Neural progenitor cell (in vitro differentiated cells): Measurements from ENCODE around the gene PWWP2B. TPM values are rescaled to one million over a fixed set of nuclear protein-coding genes. Genes with fewer than 3 reads are reported as not detected.

Source experiments
- DNase-seq: peaks from one replicate; pipeline ENCODE4 v3.0.0-alpha.2; 2016; ENCODE audit warnings: low spot score
- H2AFZ ChIP-seq: fragments of 200-600 bp; sonication (generic); replicated peaks from 2 replicates; pipeline ENCODE4 v1.6.1; 2016; ENCODE audit warnings: antibody characterized with exemption
- H3F3A ChIP-seq: fragments of 200-600 bp; sonication (generic); 2 replicates; pipeline ENCODE4 v1.6.1; 2016; ENCODE audit warnings: antibody characterized with exemption, low read depth
- H3K27ac ChIP-seq: fragments of 200-600 bp; sonication (generic); 2 replicates; pipeline ENCODE4 v1.5.1; 2016; ENCODE audit warnings: mild to moderate bottlenecking
- H3K27me3 ChIP-seq: fragments of 200-600 bp; sonication (generic); 2 replicates; pipeline ENCODE4 v1.6.1; 2016; ENCODE audit warnings: mild to moderate bottlenecking, moderate library complexity
- H3K36me3 ChIP-seq: fragments of 200-600 bp; sonication (generic); 2 replicates; pipeline ENCODE4 v1.5.1; 2016
- H3K4me1 ChIP-seq: fragments of 200-600 bp; sonication (generic); 2 replicates; pipeline ENCODE4 v1.6.1; 2016; ENCODE audit warnings: mixed run types
- H3K4me2 ChIP-seq: fragments of 200-600 bp; sonication (generic); 2 replicates; pipeline ENCODE4 v1.6.1; 2016
- H3K4me3 ChIP-seq: fragments of 200-600 bp; sonication (generic); 2 replicates; pipeline ENCODE4 v1.5.1; 2016
- H3K79me2 ChIP-seq: fragments of 200-600 bp; sonication (generic); 2 replicates; pipeline ENCODE4 v1.6.1; 2016; ENCODE audit warnings: low read depth
- H3K9ac ChIP-seq: fragments of 200-600 bp; sonication (generic); 2 replicates; pipeline ENCODE4 v1.6.1; 2016
- H3K9me3 ChIP-seq: fragments of 200-600 bp; sonication (generic); 2 replicates; pipeline ENCODE4 v1.5.1; 2016; ENCODE audit warnings: low read depth
- H4K20me1 ChIP-seq: fragments of 200-600 bp; sonication (generic); 2 replicates; pipeline ENCODE4 v1.6.1; 2016; ENCODE audit warnings: low read depth
- H3K27ac Mint-ChIP-seq: 3 replicates; pipeline ENCODE4 v1.8.0; 2021; ENCODE audit warnings: mixed read lengths
- H3K27me3 Mint-ChIP-seq: 2 replicates; pipeline ENCODE4 v1.8.0; 2022; ENCODE audit warnings: low read depth, mild to moderate bottlenecking, inconsistent platforms, moderate library complexity, mixed read lengths; ENCODE audit not compliant: insufficient read depth
- H3K36me3 Mint-ChIP-seq: 3 replicates; pipeline ENCODE4 v1.8.0; 2021; ENCODE audit warnings: mixed read lengths
- H3K4me1 Mint-ChIP-seq: 3 replicates; pipeline ENCODE4 v1.8.0; 2021; ENCODE audit warnings: mixed read lengths
- H3K4me3 Mint-ChIP-seq: 3 replicates; pipeline ENCODE4 v1.8.0; 2021; ENCODE audit warnings: mild to moderate bottlenecking, moderate library complexity, mixed read lengths
- H3K9me3 Mint-ChIP-seq: 3 replicates; pipeline ENCODE4 v1.8.0; 2020; ENCODE audit warnings: mixed read lengths
- EZH2 ChIP-seq: fragments of 200-600 bp; sonication (generic); IDR thresholded peaks from 2 replicates; pipeline ENCODE4 v1.6.1; 2017; ENCODE audit warnings: antibody characterized with exemption, mild to moderate bottlenecking, moderate library complexity
- EZH2phosphoT487 ChIP-seq: fragments of 200-600 bp; sonication (generic); IDR thresholded peaks from 2 replicates; pipeline ENCODE4 v1.6.1; 2017; ENCODE audit warnings: antibody characterized with exemption
- total RNA-seq: library from RNA; depleted of rRNA; stranded (reverse); fragments of >200 nt; gene quantifications from 2 replicates; pipeline ENCODE4 v1.2.3, GENCODE V29; 2015; ENCODE audit warnings: low replicate concordance
- TF ChIP-seq, protein P1 (sequence below): fragments of 200-600 bp; sonication (generic); IDR thresholded peaks from 2 replicates; pipeline ENCODE4 v1.5.1; 2017; ENCODE audit warnings: antibody characterized with exemption, mild to moderate bottlenecking

Gene PWWP2B
- total RNA-seq, 1 donor from 2014 or later = 0.34 TPM

DNA sequence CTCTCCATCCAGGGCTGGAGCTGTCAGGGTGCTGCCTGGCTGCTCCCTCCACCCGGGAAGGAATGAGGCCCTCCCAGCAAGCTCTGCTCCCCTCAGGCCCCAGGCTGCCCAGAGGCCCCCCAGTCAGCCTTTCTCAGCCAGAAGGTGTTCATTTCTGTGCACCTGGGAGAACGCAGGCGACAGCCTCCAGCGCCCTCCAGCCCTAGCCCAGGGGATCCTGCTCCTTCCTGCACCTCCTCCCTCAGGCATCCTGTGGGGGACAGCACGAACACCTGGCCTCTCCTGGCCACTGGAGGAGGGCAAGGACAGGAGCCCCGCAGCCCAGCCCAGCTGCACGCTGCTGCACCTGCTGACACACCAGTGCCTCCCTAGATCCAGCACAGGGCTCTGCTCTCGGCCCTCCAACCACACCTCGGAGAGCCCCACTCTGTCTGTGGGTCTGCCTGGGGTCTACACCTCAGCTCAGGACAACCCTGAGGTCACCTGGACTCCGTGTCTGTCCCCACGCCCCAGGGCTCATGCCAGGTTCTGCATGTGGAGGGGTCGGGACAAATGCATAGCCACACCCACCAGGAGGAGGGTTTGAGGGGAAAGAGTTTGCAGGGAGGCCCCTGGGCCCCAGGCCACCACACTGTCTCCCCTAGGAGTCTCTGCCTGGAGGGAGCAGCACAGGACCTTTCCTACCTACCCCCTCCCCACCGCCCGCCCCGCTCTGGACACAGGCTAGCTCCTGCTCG lies 7.4 kb upstream of the PWWP2B start:
- H4K20me1 ChIP-seq = no peaks in the 10 kb centered on the region
- H3K36me3 Mint-ChIP-seq = no peaks in the 10 kb centered on the region
- no peak overlapping the region for H2AFZ ChIP-seq
- no peaks in the 10 kb centered on the region for H3K9me3 ChIP-seq
- no peak overlapping the region for H3K4me2 ChIP-seq
- H3K36me3 ChIP-seq = no peaks in the 10 kb centered on the region
- H3K4me1 ChIP-seq = peaks cover 9% of the 10 kb centered on the region
- peaks cover 23% of the 10 kb centered on the region for H3K27me3 Mint-ChIP-seq
- H3K27ac ChIP-seq = no peak overlapping the region
- no peak for DNase-seq
- H3K4me3 Mint-ChIP-seq = no peak overlapping the region
- H3K27me3 ChIP-seq = peaks cover 7% of the 10 kb centered on the region
- TF ChIP-seq, protein P1, sequence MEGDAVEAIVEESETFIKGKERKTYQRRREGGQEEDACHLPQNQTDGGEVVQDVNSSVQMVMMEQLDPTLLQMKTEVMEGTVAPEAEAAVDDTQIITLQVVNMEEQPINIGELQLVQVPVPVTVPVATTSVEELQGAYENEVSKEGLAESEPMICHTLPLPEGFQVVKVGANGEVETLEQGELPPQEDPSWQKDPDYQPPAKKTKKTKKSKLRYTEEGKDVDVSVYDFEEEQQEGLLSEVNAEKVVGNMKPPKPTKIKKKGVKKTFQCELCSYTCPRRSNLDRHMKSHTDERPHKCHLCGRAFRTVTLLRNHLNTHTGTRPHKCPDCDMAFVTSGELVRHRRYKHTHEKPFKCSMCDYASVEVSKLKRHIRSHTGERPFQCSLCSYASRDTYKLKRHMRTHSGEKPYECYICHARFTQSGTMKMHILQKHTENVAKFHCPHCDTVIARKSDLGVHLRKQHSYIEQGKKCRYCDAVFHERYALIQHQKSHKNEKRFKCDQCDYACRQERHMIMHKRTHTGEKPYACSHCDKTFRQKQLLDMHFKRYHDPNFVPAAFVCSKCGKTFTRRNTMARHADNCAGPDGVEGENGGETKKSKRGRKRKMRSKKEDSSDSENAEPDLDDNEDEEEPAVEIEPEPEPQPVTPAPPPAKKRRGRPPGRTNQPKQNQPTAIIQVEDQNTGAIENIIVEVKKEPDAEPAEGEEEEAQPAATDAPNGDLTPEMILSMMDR = no peak
- TF ChIP-seq EZH2 (no peak), EZH2phosphoT487 (no peak)
- peaks cover 4% of the 10 kb centered on the region for H3K4me1 Mint-ChIP-seq
- peaks cover 14% of the 10 kb centered on the region for H3F3A ChIP-seq
- no peak overlapping the region for H3K9ac ChIP-seq
- H3K4me3 ChIP-seq = no peak overlapping the region
- H3K79me2 ChIP-seq = no peaks in the 10 kb centered on the region
- no peak overlapping the region for H3K27ac Mint-ChIP-seq
- peaks cover 6% of the 10 kb centered on the region for H3K9me3 Mint-ChIP-seq

DNA sequence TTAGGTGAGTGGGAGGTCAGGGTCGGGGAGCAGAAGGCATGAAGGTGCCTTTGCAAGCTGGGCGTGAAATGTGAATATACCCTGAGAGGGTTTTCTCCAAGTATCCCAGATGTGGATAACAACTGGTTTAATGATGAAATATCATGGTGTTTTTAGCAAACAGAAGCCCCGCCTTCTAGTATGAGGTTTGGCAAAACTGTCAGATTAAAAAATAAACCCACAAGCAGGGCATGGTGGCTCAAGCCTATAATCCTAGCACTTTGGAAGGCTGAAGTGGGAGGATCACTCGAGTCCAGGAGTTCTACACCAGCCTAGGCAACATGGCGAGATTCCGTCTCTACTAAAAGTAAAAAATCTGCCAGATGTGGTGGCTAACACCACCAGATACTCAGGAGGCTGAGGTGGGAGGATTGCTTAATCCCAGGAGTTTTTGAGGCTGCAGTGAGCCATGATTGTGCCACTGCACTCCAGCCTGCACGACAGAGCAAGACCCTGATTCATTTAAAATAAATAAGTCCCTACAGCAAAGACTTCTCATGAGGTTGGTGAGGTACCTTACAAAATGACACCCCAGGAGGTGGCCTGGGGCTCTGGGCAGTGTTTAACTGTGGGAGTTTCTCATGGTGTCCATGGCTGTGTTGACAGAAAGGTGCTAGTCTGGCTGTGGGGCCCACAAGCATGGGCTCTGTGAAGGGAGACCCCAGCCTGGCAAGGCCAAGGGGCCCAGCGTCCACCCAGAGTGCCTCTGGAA lies 6.7 kb upstream of the PWWP2B start:
- Mint-ChIP-seq H3K4me1 (peaks cover 4% of the 10 kb centered on the region), H3K9me3 (peaks cover 6% of the 10 kb centered on the region), H3K27ac (no peak overlapping the region), H3K36me3 (no peaks in the 10 kb centered on the region), H3K27me3 (peaks cover 24% of the 10 kb centered on the region), H3K4me3 (no peak overlapping the region)
- peaks cover under 1% of the 10 kb centered on the region for H4K20me1 ChIP-seq
- no peak overlapping the region for H3K4me3 ChIP-seq
- no peak for DNase-seq
- no peaks in the 10 kb centered on the region for H3K9me3 ChIP-seq
- H2AFZ ChIP-seq = no peak overlapping the region
- no peaks in the 10 kb centered on the region for H3K79me2 ChIP-seq
- H3K4me1 ChIP-seq = peaks cover 9% of the 10 kb centered on the region
- no peaks in the 10 kb centered on the region for H3K36me3 ChIP-seq
- H3K27ac ChIP-seq = no peak overlapping the region
- peaks cover 14% of the 10 kb centered on the region for H3F3A ChIP-seq
- H3K9ac ChIP-seq = no peak overlapping the region
- peaks cover 15% of the 10 kb centered on the region for H3K27me3 ChIP-seq
- TF ChIP-seq, protein P1 = no peak
- TF ChIP-seq EZH2 = no peak
- no peak for TF ChIP-seq EZH2phosphoT487
- H3K4me2 ChIP-seq = no peak overlapping the region

DNA sequence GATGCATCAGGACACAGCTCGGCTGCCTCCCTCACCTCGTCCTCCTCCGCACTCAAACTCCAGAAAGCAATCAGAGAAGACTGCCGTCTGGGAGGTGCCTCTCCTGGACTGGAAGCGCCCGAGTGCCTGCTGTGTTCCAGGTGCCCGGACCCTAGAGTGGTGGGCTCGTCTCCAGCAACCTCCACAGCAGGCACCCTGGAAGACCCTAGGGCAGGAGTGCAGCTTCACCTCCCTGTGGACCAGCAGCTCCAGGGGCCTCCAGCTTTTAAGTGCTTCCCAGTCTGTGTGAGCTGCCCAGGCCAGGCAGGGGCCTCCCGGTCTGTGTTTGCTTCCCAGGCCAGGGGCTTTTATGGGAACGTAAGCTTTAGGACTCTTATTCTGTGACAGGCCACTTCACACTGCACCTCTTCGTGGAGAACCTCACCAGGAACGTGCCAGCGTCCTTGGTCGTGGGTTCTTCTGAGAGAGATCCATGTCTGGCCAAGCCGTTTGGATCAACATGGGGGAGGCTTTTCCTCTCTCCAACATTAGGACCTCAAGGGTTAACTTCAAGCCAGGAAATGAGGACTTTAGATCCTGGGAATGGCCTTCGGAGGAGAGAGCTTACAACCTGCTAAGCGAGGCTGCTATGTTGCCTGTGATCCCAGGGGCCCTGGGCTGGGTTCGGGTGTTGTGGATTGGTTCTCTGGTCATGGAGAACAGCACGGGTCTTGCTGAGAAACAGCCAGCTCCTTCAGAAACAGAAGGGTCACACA lies 5.9 kb upstream of the PWWP2B start:
- Mint-ChIP-seq H3K9me3 (peaks cover 6% of the 10 kb centered on the region), H3K27ac (no peak overlapping the region), H3K4me1 (peaks cover 4% of the 10 kb centered on the region), H3K4me3 (no peak overlapping the region), H3K36me3 (no peaks in the 10 kb centered on the region), H3K27me3 (peaks cover 22% of the 10 kb centered on the region)
- Histone ChIP-seq H3K27me3 (peaks cover 22% of the 10 kb centered on the region), H3K9ac (no peak overlapping the region), H3F3A (peaks cover 20% of the 10 kb centered on the region), H2AFZ (no peak overlapping the region), H3K4me1 (peaks cover 9% of the 10 kb centered on the region), H3K79me2 (no peaks in the 10 kb centered on the region), H3K4me3 (no peak overlapping the region), H3K36me3 (no peaks in the 10 kb centered on the region), H3K4me2 (no peak overlapping the region), H3K9me3 (no peaks in the 10 kb centered on the region), H4K20me1 (peaks cover 6% of the 10 kb centered on the region), H3K27ac (no peak overlapping the region)
- TF ChIP-seq EZH2phosphoT487 = no peak
- TF ChIP-seq EZH2 = no peak
- TF ChIP-seq, protein P1 = no peak
- no peak for DNase-seq
